Esophagus muscularis mucosa (tissue), 3 donors: ENCODE data around the gene ACVR1B.

ENCODE experiments used
- CTCF ChIP-seq, 3 experiments: fragments of 200-600 bp in 2 of 3; fragments of 450-650 bp in 1 of 3; sonication (generic) in 2 of 3; IDR thresholded peaks; one replicate each; pipeline ENCODE4 v1.5.1; 2017 to 2019; ENCODE audit warnings: antibody characterized with exemption in 3 of 3, mild to moderate bottlenecking in 2 of 3, moderate library complexity in 1 of 3
- EP300 ChIP-seq: sonication (generic); formaldehyde crosslinking; IDR thresholded peaks from one replicate; pipeline ENCODE4 v1.6.1; 2017; ENCODE audit warnings: antibody characterized with exemption

GRCh38 chr12:51922762-51923505, 28.6 kb upstream of the ACVR1B start:
- TF ChIP-seq EP300 (no peak), CTCF (IDR thresholded peaks at IDR 0.05) (peak in 1 of 3 experiments; percentile 5)
